SHP77 (cell line): ENCODE results near the gene BNC2.

ENCODE experiments used
- DNase-seq, 2 experiments: peaks; one replicate each; lab custom pipeline; 2025; lab: John Stamatoyannopoulos, UW

Gene BNC2

GRCh38 chr9:16817514-16817913 lies 53.0 kb downstream of the BNC2 start:
- DNase-seq: no peak

- DNase-seq: no peak
Observed at GRCh38 chr9:16817002-16817401, 53.5 kb downstream of the BNC2 start.

DNA sequence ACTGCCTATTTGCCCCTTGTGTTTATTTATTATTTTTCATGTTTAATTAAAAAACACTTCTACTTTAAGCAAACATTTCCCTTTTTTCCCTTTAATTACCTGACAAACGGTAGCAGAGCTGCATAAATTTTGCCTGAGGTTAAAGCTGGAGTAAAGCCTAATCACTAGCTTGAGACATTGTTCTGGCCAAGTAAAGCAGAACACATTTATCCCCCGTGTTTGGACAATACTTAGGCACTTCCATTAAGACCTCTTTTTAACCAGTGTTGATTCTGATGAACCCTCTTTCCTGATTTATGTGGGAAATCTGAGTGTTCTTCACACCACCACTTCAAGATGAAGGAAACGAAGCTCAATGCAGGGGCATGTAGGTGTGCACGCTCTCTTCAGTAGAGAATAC lies 54.5 kb downstream of the BNC2 start:
- DNase-seq: no peak

GRCh38 chr9:16815079-16815478 lies 55.4 kb downstream of the BNC2 start:
- no peak for DNase-seq

GRCh38 chr9:16813838-16814237 lies 56.6 kb downstream of the BNC2 start:
- no peak for DNase-seq

DNA sequence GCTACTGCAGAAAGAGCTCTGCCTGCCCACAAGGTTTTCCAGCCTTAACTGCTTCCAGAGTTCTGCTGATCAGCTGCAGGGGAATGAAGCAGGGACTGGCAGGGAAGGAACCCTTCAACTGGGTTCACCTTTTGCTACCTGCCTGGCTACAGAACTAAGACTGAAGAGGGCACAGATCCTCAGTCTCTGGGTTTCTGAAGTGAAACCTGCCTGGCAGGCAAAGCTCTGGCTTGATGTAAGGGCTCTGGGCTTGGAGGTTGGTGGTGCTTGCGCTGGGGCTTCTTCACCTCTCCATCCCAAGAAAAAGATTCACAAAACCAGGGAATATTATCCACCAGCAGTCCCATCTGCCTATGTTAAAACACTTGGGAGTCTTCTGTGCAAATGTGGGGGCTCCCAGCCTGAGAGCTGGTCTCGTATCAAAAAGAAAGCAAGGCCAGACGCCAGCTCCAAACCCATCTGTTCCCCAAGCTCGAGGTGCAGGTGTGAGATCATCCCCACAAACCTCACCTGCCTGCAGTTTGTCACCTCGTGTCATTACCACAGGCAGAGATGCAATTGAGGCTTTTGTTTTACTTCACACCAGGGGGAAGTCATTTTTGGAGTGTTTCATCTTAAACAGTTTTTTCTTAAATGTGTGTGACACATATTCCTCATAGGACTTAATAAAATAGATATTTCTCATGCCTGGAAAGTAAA lies 58.3 kb downstream of the BNC2 start:
- no peak for DNase-seq

- no peak for DNase-seq
Observed at GRCh38 chr9:16809912-16810610, 60.4 kb downstream of the BNC2 start.

GRCh38 chr9:16806674-16807073 lies 63.8 kb downstream of the BNC2 start:
- DNase-seq: no peak

- DNase-seq: no peak
Observed at GRCh38 chr9:16803648-16804047, 66.8 kb downstream of the BNC2 start.

GRCh38 chr9:16801871-16802466 lies 68.5 kb downstream of the BNC2 start:
- no peak for DNase-seq

GRCh38 chr9:16796304-16796825 lies 74.1 kb downstream of the BNC2 start:
- no peak for DNase-seq

DNA sequence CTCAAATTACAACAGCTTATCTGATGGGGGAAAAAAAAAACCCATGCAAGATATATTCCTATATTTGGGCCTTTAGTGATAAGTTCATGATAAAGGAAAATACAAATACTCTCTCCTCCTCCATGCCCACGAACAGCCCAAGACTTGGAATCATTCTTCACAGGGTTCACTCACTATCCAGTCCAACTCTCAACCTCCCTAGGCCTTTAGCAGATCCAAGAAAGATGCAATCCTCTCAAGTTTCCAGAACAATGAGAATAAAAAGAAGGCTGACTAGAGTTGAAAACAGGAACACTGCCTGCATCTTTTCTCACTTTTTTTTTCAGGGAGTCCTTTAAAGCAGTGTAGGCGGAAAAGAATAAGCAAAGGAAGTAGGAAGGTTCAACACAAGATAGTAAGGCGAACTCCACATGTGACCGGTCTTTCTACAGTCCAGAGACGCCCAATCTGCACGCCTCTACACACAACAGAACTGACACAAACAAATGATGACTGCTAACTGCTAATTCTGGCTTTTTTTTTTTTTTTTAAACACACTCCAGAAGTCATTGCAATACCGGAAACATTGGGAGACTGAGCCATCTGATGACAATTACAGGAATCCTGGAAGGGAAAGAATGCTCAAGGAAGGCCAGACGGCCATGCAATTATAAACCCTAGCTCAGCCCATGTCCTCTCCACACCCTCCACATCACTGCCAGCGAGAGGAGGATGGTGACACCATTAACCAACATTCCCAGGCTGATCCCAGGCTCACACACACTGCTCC lies 75.4 kb downstream of the BNC2 start:
- DNase-seq: no peak

DNA sequence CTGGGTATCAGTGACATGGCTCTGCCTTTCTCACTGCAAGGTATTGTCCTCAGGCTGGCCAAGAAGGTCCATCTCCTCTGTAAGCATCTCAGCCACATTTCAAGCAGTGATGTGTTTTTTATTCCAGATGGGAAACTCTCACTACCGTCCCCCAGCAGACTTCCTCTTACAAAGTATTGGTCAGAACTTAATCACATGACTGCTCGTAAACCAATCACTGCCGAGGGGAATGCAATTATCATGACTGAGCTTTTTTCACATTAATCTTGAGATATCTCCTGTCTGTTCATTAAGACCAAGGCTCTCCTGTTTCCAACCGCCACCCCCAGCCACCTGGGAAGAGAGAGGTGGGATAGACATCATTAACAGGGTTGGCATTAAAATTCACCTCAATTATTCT lies 76.4 kb downstream of the BNC2 start:
- DNase-seq: no peak

DNA sequence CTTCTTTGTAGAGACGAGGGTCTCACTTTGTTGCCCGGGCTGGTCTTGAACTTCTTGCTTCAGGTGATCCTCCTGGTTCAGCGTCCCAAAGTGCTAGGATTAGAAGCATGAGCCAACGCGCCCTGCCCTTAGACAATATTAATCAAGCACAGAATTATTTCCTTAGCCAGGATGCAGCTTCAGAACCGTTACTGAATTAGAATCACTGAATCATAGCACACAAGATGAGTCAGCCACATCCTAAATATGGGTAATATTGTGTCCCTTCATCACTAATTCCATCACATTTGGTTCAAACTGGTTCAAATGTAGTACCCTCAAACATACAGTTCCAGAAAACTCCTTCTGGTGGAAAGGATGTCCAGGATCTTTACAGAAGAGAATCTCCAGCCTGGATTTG lies 82.7 kb downstream of the BNC2 start:
- no peak for DNase-seq

DNA sequence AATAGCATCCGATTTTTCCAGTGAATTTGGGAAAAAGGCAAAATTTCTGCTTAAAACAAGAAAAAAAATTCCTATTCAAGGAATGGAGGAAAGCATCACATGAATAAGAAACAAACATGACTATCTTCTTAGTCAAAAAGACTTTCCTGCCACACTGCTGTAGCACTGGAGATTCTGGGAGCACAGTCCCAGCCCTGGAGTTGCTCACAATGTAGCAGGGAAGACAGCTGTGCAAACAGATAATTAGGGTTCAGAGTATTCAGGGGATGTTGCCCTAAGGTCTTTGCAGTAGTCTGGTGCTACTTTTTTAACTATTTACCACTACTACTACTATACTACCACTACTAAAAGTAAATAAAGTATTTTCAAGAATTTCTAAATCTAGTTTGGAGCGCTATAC lies 86.5 kb downstream of the BNC2 start:
- peak in 1 of 2 experiments; percentile 45 for DNase-seq

DNA sequence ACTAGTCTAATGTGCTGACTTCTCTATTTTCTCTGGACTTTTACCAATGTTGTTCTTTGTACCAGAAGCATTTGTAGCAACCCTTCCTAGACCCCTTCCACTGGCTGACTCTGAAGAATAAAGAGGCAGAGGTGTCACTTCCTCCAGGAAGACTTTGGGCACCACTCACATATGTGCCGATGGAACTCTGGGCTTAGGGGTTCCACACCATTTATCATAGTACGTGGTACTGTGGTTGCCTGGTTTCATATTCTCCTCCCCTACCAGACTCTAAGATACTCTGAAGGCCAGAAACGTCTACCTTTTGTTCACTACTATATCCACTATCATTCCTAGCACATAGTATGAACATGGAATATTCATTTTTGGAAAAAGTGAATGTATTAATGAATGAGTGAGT lies 88.0 kb downstream of the BNC2 start:
- no peak for DNase-seq

GRCh38 chr9:16775330-16775729 lies 95.1 kb downstream of the BNC2 start:
- no peak for DNase-seq

DNA sequence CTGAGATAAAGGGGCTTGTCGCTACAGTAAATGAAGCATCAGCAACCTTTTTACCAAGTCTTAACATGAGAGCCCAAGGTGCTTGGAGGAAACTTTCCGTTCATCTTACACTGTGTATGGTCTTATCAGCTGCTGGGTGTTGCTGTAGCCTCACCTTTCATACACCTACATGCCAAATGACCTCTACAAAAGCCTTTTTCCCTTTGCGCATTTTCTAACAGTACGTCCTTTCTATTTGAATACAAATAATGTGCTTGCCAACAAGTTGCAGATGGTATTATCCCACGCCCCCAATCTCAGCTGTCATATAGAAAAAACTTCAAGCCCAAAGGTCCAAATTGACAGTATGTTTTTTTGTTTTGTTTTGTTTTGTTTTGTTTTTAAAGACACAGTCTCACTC lies 96.9 kb downstream of the BNC2 start:
- no peak for DNase-seq

DNA sequence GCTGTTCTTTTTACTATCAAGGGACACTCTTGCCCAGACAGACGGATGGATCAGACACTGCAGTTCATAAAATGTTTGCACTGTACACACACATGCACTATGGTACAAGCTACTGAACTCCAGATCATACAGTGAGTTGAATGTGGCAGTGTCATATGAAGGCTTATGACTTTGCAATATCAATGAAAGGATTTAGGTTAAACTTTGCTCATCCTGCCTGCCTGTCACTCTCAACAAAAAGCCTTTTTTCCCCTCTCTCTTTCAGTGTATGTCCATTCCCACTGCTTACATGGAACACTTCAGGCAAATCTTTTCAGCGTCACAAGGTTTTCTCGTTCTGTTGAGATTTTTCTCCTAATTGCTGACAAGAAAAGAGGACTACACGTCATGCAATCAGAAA lies 97.4 kb downstream of the BNC2 start:
- no peak for DNase-seq

DNA sequence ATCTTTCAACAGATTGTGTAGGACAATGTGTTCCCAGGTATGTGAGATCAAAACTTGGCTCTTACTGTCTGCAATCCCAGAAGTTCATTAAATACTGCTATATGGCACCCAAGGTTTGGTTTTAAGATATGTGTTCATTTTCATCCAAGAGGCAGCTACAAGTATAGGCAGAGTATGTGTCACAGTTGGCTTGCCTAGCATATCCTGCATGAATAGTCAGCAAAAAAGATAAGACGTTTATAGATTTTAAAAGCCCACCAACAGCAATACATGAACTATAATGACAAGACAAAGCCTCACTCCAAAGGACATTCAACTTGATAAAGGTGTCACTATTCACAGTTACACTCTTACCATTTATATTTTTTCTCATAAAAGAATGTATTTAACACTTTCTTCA lies 99.1 kb downstream of the BNC2 start:
- no peak for DNase-seq

DNA sequence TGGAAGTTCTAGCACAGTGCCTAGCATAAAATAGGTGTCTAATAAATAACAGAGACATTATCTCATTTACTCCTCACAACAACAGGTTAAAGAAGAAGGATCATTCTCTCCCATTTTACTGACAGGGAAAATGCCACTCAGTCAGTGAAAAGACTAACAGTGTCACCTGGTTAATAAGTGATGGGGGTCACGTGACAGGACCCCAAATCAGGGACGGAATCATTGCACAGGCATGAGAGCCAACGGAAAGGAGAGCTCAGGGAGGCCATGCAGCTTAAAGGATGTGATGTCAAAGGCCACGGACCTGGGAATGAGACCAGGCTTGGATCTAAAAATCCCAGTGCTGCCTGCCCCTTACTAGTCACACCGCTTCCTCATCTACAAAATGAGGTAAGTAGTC lies 101.2 kb downstream of the BNC2 start:
- no peak for DNase-seq

- no peak for DNase-seq
Observed at GRCh38 chr9:16768816-16769215, 101.7 kb downstream of the BNC2 start.

- DNase-seq: no peak
Observed at GRCh38 chr9:16767366-16767765, 103.1 kb downstream of the BNC2 start.
